HG02981 (cell line): ENCODE data around the gene SLC35E1.

ENCODE experiments used
- ATAC-seq: cut with Tn5 transposase; IDR thresholded peaks from one replicate; pipeline ENCODE4 v1.9.1; 2021; ENCODE audit warnings: mild to moderate bottlenecking, moderate library complexity; ENCODE audit not compliant: unreplicated experiment

SLC35E1 gene

GRCh38 chr19:16598848-16599247, 26.6 kb upstream of the SLC35E1 start:
- ATAC-seq = no peak

GRCh38 chr19:16596399-16596798, 24.2 kb upstream of the SLC35E1 start:
- no peak for ATAC-seq

GRCh38 chr19:16595097-16595496, 22.9 kb upstream of the SLC35E1 start:
- no peak for ATAC-seq

GRCh38 chr19:16594681-16595091, 22.5 kb upstream of the SLC35E1 start:
- ATAC-seq = no peak

- no peak for ATAC-seq
Measured at GRCh38 chr19:16594131-16594586, 21.9 kb upstream of the SLC35E1 start.

GRCh38 chr19:16593181-16593580, 21.0 kb upstream of the SLC35E1 start:
- ATAC-seq = no peak

GRCh38 chr19:16591803-16592556, 19.8 kb upstream of the SLC35E1 start:
- no peak for ATAC-seq

GRCh38 chr19:16590876-16591802, 18.9 kb upstream of the SLC35E1 start:
- ATAC-seq = no peak

GRCh38 chr19:16589917-16590316, 17.7 kb upstream of the SLC35E1 start:
- no peak for ATAC-seq

- peak; percentile 9 for ATAC-seq
Measured at GRCh38 chr19:16588824-16589577, 16.8 kb upstream of the SLC35E1 start.

- ATAC-seq = peak; percentile 36
Measured at GRCh38 chr19:16587833-16588823, 15.9 kb upstream of the SLC35E1 start.

- no peak for ATAC-seq
Measured at GRCh38 chr19:16586991-16587832, 15.0 kb upstream of the SLC35E1 start.

- no peak for ATAC-seq
Measured at GRCh38 chr19:16586477-16586871, 14.3 kb upstream of the SLC35E1 start.

- peak; percentile 24 for ATAC-seq
Measured at GRCh38 chr19:16585808-16586476, 13.7 kb upstream of the SLC35E1 start.

GRCh38 chr19:16585094-16585801, 13.0 kb upstream of the SLC35E1 start:
- no peak for ATAC-seq

GRCh38 chr19:16584248-16585093, 12.3 kb upstream of the SLC35E1 start:
- ATAC-seq = peak; percentile 38
